ENCODE measurements around the gene BTBD9.
"Not testable (repeated sequence)": the region's sequence is repeated elsewhere in the genome, so short reads cannot be mapped to it uniquely, and the experiment has no call there.

Gene BTBD9

DNA sequence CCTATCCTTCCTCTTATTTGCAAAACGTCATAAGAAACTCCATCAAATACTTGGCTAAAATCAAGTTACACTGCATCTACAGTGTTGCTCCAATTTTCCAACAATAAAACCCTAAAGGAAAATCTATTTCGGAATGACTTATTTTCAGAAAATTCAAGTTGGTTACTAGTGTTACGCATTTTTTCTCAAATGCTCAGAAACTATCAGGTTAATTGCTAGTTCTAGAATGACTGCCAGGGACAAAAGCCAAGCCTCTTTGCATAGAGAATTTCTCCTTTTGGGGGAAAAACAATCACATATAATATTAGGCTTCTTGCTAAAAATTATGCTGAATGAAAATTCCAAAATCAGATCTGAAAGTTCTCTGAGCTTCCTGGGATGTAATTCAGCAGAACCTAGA is 210.2 kb downstream of the BTBD9 start:
- no peak for DNase-seq (ENCODE audit: low read depth)

DNA sequence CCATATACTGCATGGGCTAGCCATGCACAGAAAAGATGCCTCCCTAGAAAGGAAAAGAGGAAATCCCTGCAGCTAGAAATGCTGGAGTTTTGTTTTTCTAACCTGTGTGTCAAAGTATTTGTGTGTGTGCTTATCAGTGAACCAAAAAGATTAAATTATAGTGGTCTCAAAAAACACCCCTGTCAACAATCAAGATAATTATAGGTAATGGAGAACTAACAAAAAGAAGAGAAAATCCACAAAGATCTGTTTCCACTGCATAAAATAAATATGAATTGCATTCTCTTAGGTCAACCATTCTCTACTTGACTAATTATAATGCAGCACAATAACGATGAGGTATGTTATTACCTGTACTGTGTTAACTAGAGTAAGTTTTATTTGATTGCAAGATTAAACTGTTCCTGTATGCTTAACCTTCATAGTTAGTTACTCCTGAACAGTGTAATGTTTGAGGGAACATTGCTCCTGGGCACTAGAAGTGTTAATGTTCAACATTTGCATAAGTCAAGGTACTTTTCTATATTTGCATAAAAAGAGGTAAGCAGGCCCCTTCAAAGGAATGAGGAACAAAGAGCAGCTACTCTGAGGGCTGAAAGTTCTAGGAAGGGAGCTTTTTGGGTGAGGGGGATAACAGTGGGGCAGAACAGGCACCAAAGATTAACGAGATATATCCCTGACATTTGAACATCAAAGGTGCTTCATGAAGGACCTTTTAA is 212.1 kb downstream of the BTBD9 start:
- no peak for DNase-seq (ENCODE audit: low read depth)

DNA sequence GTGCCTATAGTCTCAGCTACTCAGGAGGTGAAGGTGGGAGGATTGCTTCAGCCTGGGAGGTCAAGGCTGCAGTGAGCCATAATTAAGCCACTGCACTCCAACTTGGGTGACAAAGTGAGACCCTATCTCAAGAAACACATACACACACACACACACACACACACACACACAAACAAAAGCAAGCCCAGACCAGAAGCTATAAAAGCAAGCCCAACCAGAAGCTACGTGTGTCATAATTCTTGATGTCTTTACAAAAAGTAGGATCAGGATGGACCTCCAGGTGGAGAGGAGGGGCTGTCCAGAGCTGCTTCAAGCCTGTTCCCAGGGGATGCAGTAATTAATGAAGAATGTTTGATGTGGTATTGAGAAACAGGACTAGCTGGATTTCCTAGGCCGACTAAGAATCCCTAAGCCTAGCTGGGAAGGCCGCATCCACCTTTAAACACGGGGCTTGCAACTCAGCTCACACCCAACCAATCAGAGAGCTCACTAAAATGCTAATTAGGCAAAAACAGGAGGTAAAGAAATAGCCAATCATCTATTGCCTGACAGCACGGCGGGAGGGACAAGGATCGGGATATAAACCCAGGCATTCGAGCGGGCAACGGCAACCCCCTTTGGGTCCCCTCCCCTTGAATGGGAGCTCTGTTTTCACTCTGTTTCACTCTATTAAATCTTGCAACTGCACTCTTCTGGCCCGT is 213.8 kb downstream of the BTBD9 start:
- DNase-seq (ENCODE audit: low read depth): not testable (repeated sequence)

DNA sequence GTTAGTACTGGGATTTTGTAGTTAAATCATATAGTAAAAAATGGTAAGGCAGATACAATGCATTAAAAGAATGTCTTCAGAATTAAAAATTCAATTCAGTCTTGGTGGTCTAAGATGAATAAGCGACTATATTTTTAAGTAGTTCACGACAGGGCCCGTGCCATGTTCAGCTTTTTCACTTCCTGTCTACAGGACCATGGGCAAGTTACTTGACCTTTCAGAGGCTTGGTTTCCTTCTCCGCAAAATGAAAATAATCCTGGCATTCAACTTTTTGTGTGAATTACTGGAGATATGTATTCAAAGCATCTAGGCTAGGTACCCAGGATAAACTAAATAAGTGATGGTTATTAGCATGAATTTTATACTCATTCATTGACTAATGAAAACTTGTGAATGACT is 216.0 kb downstream of the BTBD9 start:
- no peak for DNase-seq (ENCODE audit: low read depth)

DNA sequence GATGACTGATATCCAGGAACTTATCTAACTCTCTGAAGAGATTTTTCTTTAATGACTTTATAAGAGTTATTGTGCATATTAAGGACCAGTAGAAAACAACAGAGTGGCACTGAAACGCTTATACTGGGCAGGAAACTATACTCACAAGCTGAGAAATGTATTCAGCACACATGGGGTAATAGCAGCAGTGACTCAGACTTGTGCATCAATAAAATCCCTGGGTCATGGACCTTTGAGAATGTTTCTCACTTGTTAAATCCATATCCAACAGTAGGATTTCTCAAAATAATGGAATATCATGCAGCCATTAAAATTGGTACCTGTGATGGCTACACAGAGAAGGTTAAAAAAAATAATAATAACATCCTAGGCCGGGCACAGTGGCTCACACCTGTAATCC is 219.5 kb downstream of the BTBD9 start:
- no peak for DNase-seq (ENCODE audit: low read depth)

DNA sequence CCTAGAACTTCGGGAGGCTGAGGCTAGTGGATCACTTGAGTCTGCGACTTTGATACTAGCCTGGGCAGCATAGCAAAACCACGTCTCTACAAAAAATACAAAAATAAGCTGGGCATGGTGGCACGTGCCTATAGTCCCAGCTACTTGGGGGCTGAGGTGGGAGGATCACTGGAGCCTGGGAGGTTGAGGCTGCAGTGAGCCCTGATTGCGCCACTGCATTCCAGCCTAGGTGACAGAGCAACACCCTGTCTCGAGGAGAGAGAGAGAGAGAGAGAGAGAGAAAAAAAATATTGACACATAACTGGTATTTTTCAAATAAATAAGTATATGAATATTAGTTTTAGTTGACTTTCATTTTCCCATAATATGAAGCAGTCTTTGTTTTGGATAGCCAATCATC is 222.2 kb downstream of the BTBD9 start:
- DNase-seq (ENCODE audit: low read depth): no peak

DNA sequence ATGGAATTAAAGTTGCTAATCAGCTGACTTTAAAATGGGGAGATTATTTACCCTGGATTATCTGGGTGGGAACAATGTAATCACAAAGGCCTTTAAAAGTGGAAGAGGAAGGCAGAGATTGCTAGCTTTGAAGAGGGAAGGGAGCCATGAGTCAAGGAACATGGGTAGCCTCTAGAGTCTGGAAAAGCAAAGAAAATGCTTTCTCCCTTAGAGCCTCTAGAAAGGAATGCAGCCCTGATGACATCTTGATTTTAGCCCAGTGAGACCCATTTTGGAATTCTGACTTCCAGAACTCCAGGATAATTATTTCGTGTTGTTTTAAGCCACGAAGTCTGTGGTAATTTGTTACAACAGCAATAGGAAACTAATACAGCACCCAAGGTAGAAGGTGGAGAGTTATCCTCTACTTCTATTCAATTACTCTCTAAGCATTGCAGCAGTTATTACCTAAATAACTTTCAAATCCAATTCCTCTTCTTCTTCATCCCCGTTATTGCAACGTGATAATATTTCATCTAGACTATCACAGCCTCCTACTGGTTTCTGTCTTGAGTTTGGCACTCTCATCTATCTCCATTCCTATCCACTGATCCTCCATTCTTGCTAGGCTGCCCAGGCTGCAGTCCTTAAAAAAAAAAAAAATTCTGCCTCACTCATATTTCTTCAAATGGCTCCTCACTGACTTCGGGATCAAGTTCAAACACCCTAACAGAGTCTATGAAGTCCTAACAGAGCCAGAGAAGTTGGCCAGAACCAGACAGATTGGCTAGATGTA is 224.3 kb downstream of the BTBD9 start:
- no peak for DNase-seq (ENCODE audit: low read depth)

DNA sequence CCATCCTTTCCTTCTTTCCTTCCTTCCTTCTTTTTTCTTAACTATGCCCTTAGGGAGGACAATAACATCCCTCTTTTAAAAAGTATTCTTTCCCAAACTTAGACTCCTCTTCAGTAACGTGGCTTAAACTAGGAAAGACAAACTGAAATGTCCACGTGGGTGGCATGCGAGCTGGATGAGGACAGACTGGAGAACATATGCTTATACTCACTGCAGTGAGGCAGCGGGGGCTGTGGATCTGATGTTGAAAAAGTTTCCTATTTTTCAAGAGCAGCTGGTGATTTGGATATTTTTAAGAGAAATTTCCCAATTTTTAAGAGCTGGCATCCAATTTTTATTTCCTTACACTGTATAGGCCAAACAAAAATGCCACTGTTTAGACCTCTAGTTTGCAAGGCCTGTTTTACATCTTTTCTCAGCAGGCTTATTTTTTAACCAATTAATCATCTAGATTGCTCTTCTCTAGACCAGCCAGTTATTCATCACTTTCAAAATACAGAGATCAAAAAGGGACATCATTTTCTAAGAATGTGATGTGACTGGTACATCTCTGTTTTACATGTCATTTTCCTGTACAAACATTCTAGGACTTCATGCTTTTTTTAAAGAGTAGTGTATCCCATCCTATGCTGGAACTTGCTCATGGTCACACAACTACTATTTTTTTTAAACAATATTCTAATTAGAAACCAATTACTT is 226.5 kb downstream of the BTBD9 start:
- no peak for DNase-seq (ENCODE audit: low read depth)

DNA sequence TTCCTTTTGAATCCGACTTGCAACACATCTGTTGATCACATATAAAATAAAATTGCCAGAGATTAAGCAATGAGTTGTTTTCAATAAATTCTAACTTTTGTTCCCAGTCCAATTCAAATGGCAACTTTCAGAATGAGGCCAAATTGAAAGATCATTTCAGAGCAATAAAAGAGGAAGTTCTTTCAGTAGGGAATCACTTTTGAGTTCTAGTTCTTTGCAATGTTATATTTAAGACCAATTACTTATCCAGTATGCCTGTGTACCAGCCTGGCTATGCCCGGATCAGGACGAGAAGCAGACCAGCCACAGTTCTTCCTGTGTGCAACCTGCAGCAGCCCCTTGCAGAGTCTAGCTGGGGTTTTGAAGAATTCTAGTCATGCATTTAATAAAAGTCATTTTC is 232.5 kb downstream of the BTBD9 start:
- no peak for DNase-seq (ENCODE audit: low read depth)

DNA sequence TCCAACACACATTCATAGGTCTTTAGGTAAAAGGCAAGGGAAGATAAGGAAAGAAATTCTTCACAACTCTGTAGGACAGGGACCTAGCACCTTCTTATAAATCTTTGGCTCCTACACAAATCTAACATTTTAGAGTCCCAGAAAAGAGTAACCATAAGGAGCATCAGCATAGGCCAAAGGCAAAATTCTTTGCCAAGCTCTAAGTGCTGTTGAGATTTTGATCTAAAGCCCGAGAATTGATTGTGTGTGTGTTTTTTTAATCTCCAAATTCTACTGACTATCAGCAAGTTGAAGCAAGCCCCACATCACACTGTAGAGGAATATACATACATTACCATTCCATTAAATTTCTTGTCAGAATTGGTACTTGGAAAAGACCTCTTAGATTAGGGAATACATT is 233.6 kb downstream of the BTBD9 start:
- no peak for DNase-seq (ENCODE audit: low read depth)

DNA sequence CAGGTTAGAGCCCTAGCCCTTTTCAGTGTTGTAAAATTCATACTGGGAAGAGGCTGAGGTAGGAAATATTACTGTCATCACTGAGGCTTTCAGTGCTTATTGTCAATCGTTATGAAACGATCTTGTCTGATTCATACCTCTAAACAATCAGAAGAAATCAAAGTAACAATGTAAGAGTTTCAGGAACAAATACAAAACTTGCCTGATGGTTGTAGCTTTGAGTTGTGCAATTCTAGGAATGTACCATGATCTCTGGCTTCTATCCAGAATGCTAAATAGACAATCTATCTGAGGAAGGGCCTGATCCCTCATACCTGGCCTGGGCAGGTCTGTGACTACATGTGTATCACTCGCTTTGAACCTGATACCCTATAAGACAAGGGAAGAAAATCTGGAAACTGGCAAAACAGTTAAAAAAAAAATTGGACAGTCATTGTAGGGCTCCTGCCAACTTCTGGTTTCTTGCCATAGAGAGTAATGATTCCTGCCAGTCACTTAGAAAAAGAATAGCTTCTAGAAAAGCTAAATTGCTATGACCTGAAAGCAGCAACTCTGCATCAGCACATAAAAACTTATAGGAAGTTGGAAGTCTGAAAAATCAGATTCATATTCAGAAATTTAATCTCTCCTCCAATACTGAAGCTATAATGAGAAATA is 234.7 kb downstream of the BTBD9 start:
- DNase-seq (ENCODE audit: low read depth): no peak

DNA sequence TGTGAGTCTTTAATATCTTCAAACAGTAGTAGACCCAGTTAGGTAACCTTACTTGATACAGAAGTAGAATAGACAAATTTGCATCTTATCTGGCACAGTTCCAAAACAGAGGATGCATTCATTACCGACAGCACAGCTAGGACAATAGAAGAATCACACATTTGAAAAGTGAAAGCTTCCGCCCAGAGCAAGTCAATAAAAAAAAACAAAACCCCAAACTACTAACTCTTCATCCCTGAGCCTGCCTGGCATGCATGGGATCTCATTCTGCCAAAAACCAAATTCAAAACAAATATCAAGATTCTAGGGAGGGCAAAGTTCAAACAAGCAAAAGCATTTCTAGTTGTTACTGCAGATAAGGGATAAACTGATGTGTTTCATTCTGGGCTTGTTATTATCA is 235.4 kb downstream of the BTBD9 start:
- DNase-seq (ENCODE audit: low read depth): no peak

DNA sequence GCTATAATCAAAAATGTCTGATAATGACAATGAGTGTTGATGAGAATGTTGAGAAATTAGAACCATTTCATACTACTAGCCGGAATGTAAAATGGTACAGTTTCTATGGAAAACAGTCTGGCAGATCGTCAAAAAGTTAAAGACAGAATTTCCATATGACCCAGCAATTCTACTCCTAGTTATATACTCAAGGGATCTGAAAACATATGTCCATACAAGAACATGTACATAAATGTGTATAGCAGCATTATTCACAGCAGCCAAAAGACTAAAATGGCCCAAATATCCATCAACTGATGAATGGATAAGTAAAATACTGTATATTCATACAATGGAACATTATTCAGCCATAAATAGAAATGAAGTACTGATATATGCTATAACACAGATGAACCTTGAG is 236.2 kb downstream of the BTBD9 start:
- DNase-seq (ENCODE audit: low read depth): no peak

DNA sequence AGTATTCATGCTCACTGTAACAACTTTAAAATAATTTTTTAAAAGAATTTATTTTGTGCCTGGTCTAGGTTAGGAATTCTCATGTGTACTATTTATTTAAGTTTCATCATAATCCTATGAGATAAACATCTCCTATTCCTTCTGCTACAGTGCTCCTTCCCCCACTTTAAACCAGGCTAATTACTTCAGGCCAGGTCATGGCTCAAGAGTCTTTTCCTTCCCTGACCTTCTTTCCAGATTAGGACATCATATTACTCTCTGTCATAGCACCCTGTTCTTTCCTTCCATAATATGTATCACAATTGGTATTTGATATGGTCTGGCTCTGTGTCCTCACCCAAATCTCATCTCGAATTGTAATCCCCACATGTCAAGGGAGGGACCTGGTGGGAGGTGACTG is 239.0 kb downstream of the BTBD9 start:
- no peak for DNase-seq (ENCODE audit: low read depth)

DNA sequence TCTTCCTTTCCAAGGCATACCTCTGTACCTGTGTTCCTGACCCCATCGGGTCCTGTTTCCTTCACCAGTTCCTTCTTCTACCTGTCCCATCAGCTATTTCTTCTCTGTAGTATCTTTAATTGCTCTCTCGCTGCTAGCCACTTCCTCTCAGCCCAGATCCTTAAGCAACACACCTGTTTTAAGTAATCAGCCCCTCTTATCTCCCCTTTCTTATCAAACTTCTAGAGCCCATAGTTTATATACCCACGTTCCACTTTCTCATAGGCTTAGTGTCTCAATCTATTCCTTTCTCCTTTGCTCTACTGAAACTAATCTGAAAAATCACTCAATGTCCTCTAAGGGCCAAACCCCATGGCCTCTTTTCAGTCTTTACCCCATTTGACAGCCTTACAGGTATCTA is 239.6 kb downstream of the BTBD9 start:
- no peak for DNase-seq (ENCODE audit: low read depth)

DNA sequence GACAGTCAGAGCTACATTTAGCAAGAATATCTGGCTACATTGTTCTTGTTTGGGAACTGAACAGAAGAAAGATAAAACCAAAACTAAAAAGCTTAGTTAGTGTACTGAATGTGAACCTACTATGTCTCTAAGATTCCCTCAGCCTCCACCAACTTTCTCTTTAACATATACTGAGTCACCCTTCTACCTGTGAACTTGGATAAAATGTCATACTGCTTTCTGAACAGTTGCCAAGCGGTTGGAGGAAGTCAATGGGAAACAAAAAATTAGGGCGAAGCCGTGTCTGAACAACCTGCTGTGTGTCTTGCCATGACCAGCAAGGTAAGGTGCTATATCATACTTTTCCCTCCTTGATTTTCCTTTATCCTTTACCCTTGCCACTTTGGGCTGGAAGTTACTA is 243.5 kb downstream of the BTBD9 start:
- DNase-seq (ENCODE audit: low read depth): no peak

DNA sequence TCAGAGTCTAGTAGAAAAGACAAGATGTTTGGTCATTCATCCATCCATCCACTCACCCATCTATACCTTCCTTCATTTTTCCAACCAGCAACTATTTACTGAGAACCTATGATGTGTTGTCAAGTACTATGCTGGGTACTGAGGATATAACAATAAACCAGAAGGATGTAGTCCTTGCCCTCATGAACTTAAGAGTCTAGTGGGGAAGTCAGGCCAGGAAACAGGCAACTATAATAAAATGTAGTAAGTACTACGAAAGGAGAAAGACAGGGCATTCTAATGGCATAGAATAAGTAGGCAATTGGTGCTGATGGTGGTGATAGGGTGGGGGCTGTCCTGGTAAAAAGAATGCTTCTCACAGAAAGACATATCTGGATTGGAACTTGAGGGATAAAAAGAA is 245.7 kb downstream of the BTBD9 start:
- no peak for DNase-seq (ENCODE audit: low read depth)

DNA sequence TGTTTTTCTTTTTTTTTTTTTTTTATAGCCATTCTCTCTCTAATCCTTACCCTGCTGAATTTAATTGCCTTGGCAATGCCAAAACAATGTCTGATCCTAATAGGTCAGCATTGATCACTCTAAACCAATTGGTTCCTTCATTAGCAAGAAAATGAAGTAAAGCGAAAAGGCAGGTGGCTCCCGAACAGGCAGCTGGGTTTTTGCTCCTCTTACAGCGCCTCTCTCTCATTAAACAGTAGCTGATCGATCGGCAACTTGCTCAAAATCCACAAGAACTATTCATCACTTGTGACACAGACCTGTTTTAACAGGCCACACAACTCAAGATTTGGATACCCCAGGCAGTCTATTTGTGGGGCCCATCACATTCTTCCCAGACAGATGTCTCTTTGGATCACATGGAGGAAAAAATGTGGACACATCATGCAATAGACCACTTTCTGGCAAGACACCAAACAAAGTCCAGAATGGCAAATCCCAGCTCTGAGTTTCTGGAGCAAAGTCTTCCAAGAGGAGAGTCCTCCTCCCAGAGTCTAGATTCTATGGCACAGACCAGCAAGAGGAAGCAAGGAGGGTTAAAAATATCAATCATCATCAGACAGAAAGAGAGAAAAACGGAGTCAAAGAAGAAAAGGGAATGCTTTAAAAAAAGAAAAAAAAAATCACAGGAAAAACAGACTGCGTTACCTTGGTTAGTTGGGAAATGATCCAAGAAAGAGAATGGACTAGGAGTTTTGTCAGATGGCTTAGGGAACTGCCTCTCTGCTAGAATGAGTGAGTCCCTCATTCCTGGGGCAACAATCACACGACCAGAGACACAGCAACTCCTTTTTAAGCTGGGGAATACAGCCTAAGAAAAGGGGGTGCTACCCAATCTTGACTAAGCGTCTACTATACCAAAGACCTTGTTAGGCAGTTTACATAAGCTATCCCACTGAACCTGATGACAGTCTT is 247.8 kb downstream of the BTBD9 start:
- no peak for DNase-seq (ENCODE audit: low read depth)

DNA sequence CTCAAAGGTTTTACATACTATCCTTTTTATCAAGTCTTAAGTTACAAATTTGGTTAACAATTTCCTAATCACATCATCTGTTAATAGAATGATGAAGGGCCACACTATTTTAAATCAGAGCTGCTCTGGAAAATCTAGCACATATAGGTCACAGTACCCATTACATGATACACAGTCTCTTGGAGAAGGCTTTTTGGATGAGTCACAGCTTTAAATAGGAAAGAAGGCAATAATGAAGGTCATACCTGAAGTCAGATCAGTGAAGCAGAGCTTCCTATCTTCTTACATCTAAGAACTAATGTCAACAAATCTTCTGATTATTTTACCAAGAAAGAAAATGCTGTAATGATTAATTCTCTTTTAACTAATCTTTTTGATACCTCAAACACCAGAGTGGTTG is 248.5 kb downstream of the BTBD9 start:
- no peak for DNase-seq (ENCODE audit: low read depth)

DNA sequence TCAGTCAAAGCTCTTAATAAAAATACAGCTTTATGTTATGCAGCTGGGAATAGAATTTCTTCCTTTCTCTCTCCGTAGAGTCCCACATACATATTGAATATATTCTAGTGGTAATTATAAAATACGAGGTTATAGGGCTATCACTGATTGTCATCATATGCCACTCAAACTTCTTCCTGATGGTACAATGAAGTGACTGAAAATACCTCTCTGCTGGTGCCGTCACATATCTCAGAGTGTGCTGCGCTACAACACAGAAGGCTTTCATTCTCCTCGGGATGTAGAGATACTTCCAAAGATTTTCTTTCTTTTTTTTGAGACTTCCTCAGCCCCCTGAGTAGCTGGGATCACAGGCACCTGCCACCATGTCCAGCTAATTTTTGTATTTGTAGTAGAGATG is 249.9 kb downstream of the BTBD9 start:
- no peak for DNase-seq (ENCODE audit: low read depth)

DNA sequence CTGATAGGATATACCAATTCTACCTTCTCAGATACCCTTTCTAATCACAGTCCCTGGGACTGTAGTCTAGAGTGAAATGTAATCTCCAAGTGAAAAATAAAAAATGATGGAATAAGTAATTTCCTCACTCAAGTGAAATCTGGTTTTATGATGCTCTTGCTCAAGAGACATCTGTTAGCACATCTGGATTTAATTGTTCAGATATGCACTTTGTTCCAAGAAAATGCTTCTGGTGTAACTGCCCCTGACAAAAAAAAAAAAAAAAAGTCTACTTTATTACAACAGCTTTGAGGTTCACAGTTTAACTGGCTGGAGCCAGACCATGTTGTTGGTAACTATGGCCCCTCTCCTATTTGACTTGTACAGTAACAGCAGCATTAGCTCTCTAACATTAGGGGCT is 251.8 kb downstream of the BTBD9 start:
- DNase-seq (ENCODE audit: low read depth): no peak

Measured in stimulated activated CD8-positive, alpha-beta memory T cell treated with anti-CD3 and anti-CD28 coated beads, Interleukin-15, amount 100 ng/mL, for 24 hours (primary cell).